Retinal pigment epithelial cell (primary cell): ENCODE data around the gene PPP1R3E.
"Not testable (repeated sequence)": the region's sequence is repeated elsewhere in the genome, so short reads cannot be mapped to it uniquely, and the experiment has no call there.

ENCODE experiments used
- DNase-seq: peaks from one replicate; pipeline ENCODE4 v3.0.0-alpha.2; 2010; ENCODE audit warnings: low read depth
- H3K4me3 ChIP-seq: 2 replicates; pipeline ENCODE4 v1.5.1; 2011; ENCODE audit warnings: mild to moderate bottlenecking, low read length, control low read depth, moderate library complexity
- TF ChIP-seq, protein P1 (sequence below): conservative IDR thresholded peaks from 2 replicates; pipeline ENCODE4 v1.5.1; 2011; ENCODE audit warnings: low read depth, low read length, control low read depth, inconsistent platforms

Gene PPP1R3E

DNA sequence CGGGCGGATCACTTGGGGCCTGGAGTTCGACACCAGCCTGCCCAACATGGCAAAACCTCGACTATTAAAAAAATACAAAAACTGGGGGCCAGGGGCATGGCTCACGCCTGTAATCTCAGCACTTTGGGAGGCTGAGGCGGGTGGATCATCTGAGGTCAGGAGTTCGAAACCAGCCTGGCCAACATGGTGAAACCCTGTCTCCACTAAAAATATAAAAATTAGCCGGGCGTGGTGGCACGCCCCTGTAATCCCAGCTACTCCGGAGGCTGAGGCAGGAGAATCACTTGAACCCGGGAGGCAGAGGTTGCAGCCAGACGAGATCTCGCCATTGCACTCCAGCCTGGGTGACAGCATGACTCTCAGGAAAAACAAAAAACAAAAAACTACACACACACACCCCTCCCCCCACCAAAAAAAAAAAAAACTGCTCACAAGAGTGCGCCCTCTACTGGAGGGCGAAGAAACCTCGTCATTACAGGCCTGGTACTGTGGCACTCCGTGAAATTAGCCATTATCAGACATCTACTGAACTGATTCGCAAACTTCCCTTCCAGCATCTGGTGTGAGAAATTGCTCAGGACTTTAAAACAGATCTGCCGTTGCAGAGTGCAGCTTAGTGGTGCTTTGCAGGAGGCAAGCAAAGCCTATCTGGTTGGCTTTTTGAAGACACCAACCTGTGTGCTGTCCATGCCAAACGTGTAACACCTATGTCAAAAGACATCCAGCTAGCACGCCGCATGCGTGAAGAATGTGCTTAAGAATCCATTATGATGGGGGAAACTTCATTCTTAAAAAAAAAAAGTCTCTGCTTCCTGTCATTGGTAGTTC lies 7.7 kb downstream of the PPP1R3E start:
- TF ChIP-seq, protein P1, sequence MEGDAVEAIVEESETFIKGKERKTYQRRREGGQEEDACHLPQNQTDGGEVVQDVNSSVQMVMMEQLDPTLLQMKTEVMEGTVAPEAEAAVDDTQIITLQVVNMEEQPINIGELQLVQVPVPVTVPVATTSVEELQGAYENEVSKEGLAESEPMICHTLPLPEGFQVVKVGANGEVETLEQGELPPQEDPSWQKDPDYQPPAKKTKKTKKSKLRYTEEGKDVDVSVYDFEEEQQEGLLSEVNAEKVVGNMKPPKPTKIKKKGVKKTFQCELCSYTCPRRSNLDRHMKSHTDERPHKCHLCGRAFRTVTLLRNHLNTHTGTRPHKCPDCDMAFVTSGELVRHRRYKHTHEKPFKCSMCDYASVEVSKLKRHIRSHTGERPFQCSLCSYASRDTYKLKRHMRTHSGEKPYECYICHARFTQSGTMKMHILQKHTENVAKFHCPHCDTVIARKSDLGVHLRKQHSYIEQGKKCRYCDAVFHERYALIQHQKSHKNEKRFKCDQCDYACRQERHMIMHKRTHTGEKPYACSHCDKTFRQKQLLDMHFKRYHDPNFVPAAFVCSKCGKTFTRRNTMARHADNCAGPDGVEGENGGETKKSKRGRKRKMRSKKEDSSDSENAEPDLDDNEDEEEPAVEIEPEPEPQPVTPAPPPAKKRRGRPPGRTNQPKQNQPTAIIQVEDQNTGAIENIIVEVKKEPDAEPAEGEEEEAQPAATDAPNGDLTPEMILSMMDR: peak; percentile 90
- DNase-seq: no peak
- no peak overlapping the region for H3K4me3 ChIP-seq

DNA sequence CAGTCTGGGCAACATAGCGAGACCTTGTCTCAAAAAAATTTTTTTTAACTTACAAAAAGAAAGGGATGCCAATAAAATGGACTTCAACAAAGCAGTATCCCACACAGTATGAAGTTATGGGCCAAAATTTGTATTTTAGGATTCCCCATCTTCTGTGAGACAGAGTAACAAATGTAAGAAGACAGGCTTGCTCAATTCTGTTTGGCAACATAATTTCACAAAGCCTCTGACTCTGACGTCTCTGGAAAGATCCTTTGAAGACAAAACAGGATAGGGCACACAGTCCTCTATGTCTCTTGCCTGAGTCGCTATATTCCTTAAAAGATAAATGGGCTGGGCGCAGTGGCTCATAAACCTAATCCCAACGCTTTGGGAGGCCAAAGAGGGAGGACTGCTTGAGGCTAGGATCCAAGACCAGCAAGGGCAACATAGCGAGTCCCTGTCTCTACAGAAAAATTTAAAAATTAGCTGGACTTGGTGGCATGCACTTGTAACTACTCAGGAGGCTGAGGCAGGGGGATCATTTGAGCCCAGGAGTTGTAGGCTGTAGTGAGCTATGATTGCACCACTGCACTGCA lies 15.7 kb downstream of the PPP1R3E start:
- TF ChIP-seq, protein P1: no peak
- H3K4me3 ChIP-seq: peak overlapping the region; percentile 88

DNA sequence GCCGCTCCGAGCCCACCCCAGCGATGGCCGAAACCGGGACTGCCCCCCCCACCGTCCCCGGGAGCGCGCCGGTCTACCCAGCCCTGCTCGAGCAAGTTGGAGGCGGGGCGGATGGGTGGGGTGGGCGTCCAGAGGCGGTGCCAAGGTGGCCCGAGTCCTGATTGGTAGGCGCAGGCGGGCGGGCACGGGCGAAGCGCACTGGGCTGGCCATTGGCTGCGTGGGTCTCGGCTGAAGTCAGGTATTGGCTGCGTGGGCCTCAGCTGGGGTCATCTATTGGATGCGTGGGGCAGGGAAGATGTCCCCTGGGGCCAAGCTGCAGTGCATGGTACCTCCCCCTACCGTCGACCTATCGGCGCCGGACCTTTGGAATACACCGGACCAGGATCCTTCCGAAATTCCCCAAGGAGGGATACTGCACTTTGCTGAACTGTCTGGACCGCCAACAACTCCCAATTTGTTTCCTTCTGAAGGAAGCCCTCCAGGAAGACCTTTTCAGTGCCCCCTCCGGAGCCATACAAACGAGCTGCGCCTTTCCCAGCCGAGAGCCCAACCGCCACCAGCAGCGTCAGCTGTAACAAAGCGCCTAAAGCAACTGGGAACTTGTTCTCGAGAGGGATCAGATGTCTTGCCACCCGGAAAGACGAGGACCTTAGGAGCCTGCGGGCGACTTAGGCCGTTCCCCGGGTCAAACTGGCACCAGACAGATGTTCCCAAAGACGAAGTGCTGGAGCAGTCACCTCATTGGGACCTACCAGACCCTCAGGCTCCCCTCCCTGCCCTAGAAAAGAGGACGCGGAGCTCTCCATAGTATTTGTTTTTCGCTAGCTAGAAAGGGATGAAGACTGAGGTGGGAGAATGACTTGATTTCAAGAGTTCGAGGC lies 16.4 kb downstream of the PPP1R3E start, which contains the start of gene HOMEZ:
TSS of gene HOMEZ (minus strand) at position 113 of the 882 bp plus-strand sequence. CDS start 180 bp downstream, outside the sequence.
- TF ChIP-seq, protein P1: peak; percentile 8
- DNase-seq: peak; percentile 93
- peak within 1 kb of the TSS; percentile 88 for H3K4me3 ChIP-seq

More for the DNA sequence above, 15.7 kb downstream of the PPP1R3E start:
- DNase-seq: no peak

DNA sequence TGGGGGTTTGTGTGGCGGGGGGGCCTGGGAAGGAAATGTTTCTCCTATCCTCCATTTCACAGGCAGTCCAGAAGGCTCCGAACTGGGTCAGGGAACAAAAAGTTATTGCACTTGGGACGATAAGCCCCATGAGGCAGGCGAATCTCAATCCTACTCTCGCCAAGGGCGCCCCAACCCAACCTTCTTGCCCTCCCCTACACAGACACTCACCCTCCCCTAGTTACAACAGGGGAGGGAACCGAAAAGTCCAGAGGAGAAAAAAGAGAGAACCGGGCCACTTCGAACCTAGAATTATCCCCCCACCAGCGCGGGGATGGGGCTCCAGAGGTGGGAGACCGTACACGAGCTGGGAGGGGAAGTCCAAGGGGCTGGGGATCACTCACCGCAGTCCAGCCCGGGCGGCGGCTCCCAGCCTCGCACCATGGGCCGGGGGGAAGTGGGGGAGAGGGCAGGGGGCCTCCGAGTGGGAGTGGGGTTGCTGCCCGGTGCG lies 17.1 kb downstream of the PPP1R3E start:
- DNase-seq: no peak
- TF ChIP-seq, protein P1: no peak
- peak overlapping the region; percentile 88 for H3K4me3 ChIP-seq

DNA sequence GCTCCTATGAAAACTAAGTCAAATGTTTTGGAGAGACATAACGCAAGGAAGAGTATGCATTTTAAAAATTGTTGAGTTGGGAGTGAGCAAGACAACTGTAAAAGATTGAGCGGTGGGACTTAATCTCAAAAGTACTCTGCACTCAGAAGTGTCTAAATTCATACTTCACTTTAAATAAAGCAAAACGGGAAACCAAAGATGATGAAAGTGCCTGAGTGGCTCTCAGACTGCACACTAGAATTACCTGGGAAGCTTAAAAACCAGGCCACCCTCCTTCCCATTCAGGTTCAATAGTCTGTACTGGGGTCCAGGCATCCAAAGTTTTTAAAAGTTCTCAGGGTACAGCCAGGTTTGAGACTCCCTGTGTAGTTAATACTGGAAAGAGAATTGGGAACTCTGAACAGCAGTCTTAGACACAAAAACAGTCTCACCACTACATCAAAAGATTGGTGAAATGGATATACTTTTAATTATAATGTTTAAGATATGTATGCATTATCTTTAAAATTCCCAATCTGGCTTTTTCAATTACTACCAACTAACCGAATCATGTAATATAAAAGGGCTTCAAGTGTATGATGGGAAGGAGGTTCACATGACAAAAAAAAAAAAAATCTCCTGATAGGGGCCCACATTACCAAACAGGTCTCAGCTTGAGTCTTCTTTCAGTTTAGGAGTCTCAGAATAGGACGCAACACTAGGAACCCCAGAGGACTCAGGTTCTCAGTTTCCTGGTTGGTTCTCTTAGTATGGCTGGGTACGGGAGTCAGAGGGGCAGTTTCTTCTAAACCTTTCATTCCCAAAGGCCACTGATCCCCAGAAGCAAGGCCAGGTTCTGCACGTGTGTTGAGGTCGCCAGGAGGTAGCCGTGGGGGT lies 17.8 kb downstream of the PPP1R3E start:
- DNase-seq: no peak
- TF ChIP-seq, protein P1: no peak
- H3K4me3 ChIP-seq: peak overlapping the region; percentile 88

DNA sequence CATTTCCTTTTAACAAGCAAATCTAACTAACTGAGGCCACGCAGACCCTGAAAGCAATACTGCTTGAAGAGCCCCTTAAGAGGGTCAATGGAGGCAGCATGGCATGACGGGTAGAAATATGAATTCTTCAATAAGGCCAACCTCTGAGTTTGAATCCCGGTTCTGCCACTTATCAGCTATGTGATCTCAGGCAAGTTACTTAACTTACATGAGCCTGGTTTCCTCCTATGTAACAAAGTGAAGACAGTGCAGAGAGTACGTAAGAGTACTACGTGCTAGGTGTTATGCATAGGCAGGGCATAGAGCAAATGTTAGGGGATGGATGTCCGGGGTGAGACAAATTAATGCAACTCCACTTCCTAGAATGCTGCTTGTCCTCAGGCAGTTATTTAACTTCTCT lies 21.4 kb downstream of the PPP1R3E start:
- TF ChIP-seq, protein P1: no peak
- H3K4me3 ChIP-seq: no peak overlapping the region
- no peak for DNase-seq

DNA sequence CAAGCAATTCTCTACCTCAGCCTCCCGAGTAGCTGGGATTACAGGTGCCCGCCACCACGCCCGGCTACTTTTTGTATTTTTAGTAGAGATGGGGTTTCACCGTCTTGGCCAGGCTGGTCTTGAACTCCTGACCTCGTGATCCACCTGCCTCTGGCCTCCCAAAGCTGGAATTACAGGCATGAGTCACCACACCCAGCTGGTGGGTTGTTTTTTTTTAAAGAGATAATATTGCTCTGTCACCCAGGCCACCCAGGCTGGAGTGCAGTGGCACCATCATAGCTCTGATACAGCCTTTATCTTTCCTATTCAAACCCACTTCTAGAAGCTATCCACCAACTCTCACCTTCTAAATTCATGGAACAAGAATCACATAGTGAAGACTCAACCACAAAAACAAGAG lies 24.7 kb downstream of the PPP1R3E start:
- not testable (repeated sequence) for DNase-seq, H3K4me3 ChIP-seq
